Measurements from ENCODE around the gene KCTD7.
"Not testable (repeated sequence)": the region's sequence is repeated elsewhere in the genome, so short reads cannot be mapped to it uniquely, and the experiment has no call there.

Gene KCTD7

GRCh38 chr7:66682350-66683093, 53.8 kb downstream of the KCTD7 start:
- no peak for DNase-seq

DNA sequence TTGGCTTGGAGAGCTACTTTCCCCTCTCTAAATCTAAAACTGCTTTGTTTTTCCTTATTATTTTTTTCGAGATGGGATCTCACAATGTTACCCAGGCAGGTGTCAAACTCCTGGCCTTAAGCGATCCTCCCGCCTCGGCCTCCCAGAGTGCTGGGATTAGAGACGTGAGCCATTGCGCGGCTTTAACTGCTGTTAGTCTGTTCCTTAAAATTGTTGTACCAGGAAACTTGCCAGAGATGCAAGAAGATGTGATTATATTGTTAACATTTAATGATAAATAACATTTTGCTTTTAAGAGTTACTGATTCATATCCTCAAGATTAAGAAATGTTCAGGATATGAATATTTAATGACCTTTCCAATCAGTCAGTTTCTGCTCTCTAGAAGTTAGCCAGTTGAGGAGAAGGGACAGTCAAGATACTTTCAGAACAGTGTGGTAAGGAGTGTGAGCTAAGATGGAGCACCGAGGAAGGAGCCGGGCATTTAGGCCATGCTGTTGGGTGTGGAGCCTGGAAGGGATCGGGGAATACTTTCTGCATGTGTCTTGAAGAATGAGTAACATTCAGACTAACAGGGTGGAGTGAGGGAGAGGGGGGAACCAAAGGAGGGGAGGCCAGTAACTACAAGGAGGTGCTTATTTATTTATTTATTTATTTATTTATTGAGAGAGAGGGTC, 54.6 kb downstream of the KCTD7 start:
- DNase-seq = not testable (repeated sequence)

DNA sequence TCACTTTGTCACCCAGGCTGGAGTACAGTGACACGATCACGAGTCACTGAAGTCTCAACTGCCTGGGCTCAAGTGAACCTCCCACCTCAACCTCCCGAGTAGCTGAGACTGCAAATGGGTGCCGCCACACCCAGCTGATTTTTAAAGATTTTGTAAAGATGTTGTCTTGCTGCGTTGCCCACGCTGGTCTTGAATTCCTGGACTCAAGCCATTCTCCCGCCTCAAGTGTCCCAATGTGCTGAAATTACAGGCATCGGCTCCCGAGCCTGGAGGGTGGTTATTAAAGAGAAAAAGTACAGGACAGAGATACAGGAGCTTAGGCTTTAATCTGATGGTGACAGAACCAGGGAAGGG, 55.1 kb downstream of the KCTD7 start:
- no peak for DNase-seq

GRCh38 chr7:66685663-66686062, 57.0 kb downstream of the KCTD7 start:
- not testable (repeated sequence) for DNase-seq

GRCh38 chr7:66687186-66687585, 58.5 kb downstream of the KCTD7 start:
- DNase-seq = no peak

GRCh38 chr7:66687672-66688071, 59.0 kb downstream of the KCTD7 start:
- DNase-seq = not testable (repeated sequence)

- no peak for DNase-seq
These were observed 60.4 kb downstream of the KCTD7 start for GRCh38 chr7:66689081-66689480.

DNA sequence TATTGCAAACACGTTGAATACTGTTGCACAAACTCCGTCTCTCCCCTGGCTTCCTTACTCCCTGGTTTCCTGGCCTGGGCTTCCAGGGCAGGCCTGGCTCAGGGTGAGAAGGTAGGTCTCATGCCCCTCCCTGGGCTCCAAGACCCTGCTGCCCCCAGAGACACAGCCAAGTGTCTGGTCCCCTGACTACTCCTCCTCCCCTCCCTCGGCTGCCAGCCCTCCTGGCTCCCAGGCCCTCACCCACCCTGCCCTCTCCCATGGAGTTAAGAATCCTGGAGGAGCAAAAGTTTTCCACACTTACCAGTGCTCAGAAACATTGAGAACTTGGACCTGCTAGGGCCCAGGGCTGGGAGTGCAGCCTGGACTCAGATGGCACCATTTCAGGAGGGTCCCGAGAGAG, 64.7 kb downstream of the KCTD7 start:
- DNase-seq = no peak
